22Rv1 (cell line): Measurements from ENCODE around the gene NFIX.

Experiments
- ZFX ChIP-seq: fragments of 450-650 bp; IDR thresholded peaks from 2 replicates; pipeline ENCODE4 v1.6.1; 2017; ENCODE audit warnings: antibody characterized with exemption, borderline replicate concordance
- TF ChIP-seq, protein P1 (sequence below): fragments of 450-650 bp; IDR thresholded peaks from 2 replicates; pipeline ENCODE4 v1.5.1; 2017; ENCODE audit warnings: mild to moderate bottlenecking

GRCh38 chr19:12945479-12946091, 49.7 kb upstream of the NFIX start, which contains the start of gene RAD23A:
- no peak for TF ChIP-seq ZFX
- TF ChIP-seq, protein P1, sequence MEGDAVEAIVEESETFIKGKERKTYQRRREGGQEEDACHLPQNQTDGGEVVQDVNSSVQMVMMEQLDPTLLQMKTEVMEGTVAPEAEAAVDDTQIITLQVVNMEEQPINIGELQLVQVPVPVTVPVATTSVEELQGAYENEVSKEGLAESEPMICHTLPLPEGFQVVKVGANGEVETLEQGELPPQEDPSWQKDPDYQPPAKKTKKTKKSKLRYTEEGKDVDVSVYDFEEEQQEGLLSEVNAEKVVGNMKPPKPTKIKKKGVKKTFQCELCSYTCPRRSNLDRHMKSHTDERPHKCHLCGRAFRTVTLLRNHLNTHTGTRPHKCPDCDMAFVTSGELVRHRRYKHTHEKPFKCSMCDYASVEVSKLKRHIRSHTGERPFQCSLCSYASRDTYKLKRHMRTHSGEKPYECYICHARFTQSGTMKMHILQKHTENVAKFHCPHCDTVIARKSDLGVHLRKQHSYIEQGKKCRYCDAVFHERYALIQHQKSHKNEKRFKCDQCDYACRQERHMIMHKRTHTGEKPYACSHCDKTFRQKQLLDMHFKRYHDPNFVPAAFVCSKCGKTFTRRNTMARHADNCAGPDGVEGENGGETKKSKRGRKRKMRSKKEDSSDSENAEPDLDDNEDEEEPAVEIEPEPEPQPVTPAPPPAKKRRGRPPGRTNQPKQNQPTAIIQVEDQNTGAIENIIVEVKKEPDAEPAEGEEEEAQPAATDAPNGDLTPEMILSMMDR: no peak
